AG08396 (cell line): ENCODE results near the gene TTC32.

Source experiments
- DNase-seq: peaks from one replicate; pipeline ENCODE4 v3.0.0; 2012; ENCODE audit warnings: low spot score, mixed read lengths

The TTC32 gene

DNA sequence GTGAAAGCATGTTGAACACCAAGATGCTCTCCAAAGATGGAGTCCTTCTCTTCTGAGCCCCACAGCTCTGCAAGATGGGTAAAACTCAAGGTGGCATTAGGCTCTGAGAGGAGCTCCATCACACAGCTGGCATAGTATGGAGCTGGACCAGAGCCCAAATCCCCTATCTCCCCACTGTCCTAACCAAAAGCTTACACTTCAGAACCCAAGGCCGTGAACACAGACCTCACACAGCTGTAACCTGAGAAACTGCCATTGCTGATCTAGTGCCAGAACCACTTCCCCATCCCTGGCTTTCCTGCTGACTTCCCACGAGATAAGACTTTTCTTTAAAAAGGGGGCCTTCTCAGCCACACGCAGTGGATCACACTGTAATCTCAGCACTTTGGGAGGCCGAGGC, 25.0 kb downstream of the TTC32 start:
- DNase-seq: no peak

DNA sequence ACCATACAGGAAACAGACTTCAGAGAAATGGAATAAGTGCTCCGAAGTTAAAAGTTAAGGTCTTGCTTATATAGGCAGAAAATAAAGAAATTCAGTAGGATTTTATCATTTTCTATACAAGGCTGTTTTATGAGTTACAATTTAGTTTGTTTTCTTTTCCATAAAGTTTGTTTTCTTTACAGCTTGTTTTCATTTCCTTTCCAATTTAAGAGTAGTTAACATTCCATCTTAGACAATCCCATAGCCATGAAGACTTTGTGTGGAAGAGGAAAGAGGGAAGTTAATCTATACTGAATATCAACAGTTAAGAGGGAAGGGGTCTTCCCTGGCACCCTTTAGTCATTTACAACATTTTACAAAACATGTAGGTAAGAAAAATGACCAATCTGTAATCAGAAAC, 26.5 kb downstream of the TTC32 start:
- no peak for DNase-seq

DNA sequence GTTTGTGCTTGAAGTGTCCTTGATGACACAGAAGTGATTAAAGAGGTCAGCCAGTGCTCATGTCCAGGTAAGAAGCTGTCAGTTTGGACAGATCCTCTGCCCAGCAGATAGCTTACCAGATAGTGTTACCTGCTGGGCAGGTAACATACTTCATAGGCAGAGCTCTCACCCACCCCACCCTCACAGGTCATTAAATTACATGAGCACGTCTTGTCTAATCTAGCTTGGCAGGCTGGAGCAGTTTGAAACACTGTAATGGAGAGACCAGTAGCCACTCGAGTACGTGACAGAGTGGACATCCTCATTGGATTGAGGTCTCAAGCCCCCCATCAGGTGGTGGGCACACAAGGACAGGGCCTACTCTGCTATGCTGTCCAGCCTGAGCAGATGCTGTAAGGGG, 27.1 kb downstream of the TTC32 start:
- no peak for DNase-seq

DNA sequence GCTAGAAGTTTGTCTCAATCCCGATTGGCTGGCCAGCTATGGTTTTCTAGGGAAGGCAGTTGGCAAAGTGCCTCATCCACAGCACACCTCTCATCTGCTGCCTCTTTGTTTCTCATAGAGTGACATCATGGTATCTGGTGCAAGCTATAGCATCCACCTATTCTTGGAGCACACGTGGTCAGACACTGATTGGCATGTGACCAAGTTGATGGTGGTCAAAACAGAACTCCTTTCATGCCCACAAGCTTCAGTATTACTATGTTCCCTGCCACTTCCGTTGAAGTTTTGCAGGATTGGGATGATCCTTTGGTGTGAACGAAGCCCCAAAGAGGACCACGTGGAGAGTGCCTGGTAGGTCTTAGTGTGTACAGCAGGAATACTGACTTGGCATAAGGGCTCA, 28.8 kb downstream of the TTC32 start:
- DNase-seq: no peak

DNA sequence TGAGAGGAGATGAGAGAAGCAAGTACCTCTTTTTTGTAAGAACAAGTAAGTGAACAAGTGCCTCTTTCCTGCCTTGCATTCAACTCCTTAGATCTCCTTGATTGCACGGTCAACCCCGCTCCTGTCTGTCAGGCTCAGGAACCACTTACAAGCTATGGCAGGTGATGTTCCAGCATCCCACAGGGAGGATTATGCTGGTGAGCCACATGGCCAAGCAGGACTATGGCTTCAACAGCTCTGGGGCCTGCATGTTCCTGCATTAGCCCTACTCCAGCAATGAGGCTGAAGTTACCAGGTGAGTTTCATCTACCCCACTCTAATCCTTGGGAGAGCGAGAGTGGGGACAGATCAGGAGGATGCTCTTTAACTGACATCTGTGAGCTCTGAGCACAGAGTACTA, 29.5 kb downstream of the TTC32 start:
- DNase-seq: no peak

DNA sequence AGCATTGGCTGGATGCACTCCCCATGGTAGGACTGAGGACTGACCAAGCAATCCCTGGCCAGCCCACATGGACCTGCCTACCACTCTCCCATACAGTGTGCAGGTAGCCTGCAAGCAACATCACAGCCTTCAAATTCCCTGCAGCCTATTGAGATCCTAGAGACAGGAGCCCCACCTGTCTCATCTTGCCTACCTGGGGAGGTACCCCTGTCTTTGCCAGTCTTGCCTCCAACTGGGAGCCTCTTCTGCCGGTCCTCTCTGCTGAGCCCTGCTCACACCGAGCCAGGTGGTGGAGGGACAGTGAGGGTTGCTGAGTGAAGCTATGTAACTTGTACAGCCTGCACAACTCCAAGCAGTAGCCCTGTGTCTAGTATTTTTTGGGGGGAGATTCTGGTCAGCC, 29.9 kb downstream of the TTC32 start:
- DNase-seq: no peak

DNA sequence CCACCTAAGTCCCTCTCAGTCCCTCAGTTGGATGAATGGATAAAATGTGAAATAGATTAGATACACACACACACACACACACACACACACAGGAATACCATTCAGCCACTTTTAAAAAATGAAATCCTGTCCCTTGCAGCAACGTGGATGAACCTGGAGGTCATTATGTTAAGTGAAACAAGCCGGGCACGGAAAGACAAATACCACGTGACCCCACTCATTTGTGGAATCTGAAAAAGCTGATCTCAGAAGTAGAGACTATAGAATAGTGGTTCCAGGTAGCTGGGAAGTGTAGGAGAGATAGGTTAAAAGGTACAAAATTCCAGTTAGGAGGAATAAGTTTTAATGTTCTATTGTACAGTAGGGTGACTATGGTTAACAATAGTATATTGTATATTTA, 31.0 kb downstream of the TTC32 start:
- no peak for DNase-seq

DNA sequence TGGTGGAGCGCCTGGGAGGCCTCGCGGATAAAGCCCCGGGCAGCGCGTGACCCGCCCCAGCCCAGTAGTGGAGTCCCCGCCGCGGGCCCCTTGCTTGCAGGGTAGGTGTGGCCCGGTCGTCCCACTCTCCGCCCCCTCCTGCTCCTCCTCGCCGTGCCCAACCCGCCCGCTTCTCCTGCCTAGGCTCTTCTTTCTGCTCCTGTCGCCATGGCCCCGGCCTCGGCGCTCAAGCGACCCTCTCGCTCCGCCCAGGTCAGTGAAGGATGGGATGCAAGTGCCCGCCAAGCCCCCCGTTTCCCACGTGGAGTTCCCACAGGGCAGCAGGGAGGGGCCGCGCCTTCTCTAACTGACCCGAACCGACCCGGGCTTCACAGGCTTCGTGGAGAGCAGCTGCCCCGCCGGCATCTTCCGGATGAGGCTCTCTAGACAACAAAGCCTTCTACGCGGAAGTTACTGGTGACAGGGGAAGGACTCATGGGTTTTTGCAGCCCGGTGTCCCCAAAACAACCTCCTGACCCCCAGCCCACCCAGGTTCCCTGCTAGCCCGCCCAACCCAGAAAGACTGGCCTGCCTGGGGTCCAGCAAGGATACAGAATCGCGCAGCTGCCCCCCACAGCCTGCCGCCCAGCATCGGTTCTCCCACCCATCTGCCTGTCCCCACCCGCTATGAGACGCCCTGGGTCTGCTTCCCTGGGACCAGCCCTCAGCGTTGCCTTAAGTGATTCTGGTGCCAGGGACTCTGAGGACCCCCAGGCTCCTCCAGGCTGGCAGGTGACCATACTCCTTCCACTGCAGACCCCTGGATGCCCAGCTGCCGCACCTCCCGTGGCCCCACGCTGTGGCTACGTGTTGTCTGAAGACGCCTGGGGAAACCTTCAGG, 32.8 kb downstream of the TTC32 start:
- peak; percentile 37 for DNase-seq

DNA sequence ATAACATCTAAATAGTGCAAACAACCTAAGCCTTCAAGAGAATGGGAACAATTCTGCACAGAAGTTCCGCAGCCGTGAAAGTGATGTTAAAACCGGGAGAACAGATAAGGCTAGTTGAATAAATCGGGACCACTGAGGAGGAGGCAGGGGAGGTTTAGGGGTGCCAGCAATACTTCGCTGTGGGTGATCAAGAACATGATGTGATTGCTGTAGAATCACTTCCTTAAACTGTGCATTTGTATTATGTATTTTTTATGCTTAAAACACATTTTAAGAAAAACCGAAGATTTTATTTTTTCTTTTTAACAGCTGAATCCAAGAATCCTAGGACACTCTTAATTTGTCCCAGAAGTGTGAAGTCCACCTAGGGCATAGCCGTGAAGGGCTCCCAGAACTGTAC, 33.6 kb downstream of the TTC32 start:
- DNase-seq: no peak

DNA sequence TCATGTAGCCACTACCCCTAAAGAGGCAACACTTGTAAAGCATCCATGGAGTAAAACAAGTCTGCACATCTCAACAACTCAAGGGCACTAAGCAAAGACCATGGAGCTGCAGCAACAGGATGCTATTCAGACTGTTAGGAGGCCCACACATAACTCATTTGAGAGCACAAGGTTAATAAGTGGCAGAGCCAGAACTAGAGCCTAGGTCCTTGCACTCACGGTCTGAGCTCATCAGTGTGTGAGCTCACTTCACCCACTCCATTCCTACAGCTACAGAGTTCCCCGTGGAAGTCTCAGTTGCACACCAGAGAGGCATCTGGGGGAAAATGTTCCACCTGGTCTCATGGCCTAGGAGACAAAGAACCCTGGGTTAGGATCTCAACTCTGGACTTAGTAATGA, 35.0 kb downstream of the TTC32 start:
- DNase-seq: no peak

DNA sequence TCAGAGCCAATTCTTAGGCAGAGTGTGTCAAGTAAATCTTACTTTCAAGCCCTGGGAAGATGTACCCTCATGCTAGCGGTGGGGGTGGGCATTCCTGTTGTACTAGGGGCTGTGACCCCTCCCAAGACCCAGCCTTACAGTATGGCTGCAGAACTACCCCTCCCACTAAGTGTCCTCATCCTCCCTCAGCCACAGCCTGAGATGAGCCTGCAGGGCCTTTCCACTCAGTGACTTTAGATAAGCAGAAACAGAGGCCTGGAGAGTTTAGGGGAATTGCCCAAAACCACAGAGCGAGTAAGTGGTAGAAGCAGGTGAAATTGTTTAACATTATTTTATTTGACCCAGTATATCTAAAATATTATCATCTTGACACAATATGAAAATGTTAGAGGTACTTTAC, 36.6 kb downstream of the TTC32 start:
- no peak for DNase-seq

DNA sequence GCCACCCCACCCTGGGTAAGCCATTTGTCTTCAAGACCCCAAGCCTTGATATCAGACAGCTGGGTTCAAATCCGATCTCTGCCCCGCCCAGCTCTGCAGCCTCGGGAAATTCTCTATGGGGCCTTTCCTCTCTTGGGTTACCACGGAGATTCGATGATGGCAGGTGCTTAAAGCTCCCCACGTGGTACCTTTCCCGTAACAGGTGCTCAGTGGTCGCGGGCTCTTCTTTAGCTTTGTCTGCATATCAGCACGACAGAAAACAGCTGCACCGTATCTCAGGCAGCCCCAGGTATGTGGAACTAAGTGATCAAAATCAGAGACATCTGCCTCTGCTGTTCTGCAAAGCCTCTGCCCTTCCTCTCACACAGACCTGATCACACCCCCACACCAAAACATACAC, 37.4 kb downstream of the TTC32 start:
- no peak for DNase-seq

DNA sequence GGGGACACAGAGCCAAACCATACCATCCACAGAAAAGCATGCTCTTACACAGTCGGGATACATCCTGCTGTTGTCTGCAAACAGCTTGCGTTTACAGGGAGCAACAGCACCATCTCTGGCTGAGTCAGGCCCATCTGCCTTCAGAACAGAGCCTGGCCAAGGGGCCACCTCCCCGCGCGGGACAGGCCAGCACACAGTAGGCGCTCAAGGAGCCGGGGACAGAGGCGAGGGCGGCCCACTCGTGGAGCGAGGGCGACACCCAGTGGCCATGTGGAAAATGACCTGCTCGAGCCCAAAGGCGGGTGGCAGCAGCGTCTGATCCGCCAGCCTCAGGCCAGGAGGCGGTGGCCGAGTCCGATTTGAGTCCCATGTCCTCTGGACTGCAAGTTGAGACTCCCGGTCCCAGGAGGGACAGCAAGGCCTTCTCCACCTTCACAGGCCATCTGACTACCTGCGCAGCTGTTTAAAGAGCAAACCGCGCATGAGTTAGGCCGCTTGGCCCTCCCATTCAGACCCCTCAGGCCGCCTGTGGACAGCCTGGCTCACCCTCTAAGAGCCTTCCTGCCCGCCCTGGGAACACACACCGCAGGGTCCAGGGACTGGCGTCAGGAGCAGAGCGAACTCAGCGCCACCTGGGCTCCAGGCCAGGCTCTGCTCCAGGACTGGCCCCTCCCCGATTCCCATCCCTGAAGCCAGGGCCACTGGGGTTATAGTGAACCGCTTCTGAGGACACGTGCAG, 38.3 kb downstream of the TTC32 start:
- peak; percentile 79 for DNase-seq

DNA sequence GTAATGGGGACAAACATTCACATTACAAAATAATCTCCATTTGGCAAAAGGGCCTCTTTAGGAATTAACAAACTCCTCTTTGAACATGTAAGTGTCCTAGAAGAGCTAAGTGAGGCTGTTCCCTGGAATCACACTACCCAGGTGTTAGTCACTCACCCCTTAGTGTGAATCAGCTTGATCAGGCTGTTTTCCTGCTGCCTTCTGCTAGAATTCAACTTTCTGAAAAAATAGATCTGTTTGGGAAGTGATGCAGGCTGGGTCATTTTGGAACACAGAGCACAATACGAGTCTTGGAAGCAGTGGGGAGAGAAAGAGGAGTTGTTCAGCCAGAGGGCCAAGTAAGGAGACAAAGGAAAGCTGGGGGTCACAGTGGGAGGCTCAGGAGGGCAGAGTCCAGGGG, 40.0 kb downstream of the TTC32 start:
- DNase-seq: peak; percentile 19

DNA sequence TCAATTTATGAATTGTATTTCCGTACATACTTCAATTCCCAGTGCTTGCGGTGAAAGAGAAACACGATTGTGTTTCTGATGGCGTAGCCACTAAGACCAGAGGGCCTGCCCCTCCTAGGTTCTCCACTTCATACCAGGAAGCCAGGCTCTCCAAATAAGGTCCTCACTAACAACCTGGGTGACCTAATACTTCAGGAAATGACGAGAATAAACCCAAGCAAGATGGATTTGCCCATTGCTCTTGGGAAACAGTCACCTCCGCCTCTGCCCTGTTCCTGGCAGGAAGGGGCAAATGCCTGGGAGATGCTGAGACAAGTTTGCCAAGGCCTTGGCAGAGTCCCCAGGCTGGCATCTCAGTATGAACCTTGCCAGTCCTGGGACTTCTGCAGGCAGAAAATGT, 41.8 kb downstream of the TTC32 start:
- peak; percentile 37 for DNase-seq

DNA sequence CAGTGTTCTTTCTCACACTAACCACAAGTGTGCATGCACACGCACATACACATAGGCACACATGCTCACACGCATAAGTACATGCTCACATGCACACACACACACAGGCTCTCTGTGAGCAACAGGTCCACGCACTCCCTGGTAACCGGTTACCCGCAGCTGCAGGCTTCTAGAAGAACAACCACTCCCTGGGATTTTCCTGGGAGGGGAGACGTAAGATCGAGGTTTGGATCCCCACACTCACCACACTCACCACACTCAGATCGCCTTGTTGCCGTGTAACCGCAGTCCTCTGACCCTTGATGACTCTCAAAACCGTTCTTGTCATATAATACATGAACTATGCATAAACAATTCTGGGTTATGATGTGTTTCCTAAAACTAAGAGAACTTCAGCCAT, 42.2 kb downstream of the TTC32 start:
- DNase-seq: peak; percentile 46

DNA sequence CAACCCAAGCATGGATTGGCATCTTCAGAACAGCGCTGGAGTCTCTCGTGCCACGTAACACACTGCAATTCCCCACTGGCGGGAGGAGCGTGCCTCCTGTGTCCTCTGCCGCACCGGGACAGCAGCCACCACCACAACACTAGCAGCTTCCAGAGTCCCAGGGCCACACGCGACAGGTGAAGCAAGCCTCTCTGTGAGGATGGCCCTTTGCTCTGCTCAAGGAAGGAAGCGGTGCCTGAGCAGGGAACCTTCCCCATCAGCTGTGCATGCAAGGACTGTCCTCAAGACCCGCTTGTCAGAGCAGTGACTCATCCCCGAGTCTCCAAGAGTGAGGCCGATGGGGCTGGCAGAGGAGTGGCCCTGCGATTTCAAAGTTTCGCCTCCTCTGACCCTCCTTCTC, 44.0 kb downstream of the TTC32 start:
- no peak for DNase-seq

DNA sequence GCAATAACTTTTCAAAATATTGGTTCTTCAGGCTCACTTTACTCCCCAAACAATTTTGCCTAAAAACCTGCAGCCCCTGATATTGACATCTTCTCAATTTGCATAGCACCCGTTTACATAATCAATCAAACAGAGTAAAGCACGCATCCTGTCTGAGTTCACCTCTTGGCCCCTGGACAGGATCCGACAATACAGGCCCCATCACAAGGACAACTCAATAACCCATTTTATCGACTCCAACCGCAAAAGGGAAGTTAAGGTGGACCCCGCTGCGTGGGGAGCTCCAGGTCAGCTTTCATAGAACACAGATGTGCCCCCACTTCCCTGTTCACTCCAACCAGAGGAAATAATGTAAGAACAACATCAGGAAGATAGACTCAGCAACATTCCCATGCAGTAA, 44.7 kb downstream of the TTC32 start:
- DNase-seq: no peak

DNA sequence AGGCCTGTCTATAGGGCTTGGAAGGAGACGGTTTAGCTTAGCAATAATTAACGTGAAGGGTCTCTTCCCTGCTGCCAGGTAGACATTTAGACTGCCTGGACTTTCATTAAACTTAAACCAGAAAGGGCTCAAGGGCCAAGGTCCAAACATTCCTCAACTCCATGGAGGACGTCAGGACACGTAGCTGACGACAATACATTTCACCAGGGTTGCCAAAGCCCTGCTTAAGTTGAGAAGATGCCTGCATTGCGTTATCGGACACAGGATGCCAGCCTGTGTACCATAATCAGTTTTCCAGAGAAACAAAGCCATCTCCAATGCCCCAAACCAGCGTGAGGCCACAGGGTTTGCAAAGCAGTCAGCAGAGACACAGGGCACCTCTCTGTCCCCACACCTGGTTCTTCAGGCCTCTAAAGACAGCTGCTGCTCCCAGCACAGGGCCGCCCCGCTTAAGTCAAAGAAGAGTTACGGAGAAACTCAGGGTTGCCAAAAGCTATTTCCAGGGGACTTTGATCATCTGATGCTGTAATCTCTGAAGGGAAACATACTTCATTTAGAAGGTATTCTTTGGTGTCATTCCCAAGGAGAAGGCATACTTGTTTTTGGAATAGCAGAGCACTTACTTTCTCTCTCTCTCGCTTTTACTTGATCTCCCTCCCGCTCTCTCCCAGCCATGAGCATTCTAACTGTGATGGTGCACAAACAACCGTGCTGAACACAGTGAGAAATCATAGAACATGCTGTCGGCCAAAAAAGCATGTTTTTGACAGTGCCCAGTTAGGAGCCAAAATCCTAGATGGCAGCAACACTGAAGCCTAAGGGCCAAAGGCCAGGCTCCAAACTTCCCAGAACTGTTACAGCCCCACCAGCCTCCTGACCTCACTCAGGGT, 46.0 kb downstream of the TTC32 start:
- DNase-seq: no peak

DNA sequence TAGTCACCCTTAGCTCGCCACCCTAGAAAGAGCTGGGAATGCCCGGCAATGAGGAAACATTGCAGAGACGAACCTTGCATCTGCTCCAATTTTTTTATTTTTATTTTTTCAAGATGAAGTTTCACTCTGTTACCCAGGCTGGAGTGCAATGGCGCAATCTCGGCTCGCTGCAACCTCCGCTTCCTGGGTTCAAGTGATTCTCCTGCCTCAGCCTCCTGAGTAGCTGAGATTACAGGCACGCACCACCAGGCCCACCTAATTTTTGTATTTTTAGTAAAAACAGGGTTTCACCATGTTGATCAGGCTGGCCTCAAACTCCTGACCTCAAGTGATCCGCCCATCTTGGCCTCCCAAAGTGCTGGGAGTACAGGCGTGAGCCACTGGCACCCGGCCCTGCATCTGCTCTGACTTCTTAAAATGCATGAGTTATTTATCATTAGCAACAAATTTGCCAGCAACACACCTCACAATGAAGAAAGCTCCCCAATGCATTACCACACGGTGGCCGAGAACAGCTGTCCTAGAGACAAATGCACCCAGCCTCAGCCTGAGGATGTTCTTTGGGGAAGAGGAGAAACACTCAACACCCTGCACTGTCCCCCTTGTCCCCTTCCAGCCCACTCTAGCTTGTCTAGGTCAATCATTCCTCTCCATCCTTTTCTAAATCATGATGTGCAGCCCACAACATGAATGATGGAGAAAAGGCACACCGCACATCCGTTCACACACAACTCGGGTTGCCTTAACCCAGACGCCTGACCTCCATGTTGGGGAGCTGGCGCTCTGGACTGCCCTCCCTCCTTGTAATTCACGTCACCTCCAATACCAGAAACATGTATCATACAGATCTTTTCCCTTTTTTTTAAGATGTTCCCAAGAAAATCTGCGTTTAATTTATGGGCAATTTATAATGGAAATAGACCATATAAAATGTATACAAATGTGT, 46.9 kb downstream of the TTC32 start:
- DNase-seq: no peak

DNA sequence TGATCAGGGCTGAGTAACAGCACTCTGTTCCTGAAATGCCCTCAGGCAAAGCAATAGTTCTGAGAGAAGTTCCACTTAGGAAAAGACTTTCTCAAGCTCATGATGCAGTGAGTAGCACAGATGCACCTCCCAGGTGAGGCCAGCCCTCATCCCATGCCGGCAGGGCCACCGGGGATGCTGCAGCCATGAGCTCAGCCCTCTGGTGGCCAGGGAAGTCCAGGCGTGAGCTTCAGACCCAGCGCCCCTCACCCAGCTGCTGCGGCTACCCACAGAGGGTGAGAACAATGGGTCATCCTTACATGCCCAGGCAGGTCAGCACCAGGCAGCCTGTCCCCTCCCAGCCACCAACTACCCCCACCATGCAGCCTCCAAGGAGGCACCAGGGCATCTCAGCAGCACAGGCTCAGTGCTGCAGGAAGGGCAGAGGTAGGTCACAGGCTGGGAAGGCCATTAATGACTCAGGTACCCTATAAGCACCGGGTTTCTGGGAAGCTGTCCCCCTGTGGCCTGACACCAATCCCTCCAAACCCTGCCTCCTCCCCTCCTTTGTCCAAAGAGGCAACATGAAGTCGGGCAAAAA, 50.6 kb downstream of the TTC32 start:
- DNase-seq: no peak
